Spleen (tissue), 11 donors: ENCODE measurements around the gene GJD3. TPM values are rescaled to one million over a fixed set of nuclear protein-coding genes. Genes with fewer than 3 reads are reported as not detected.
A peak's percentile ranks its signal among the peaks of the same experiment; 100 is the strongest.
"Not testable (repeated sequence)": the region's sequence is repeated elsewhere in the genome, so short reads cannot be mapped to it uniquely, and the experiment has no call there.

Source experiments
- DNase-seq: peaks from one replicate; pipeline ENCODE4 v3.0.0-alpha.2; 2020
- H3K27ac ChIP-seq, 8 donors: fragments of 200-600 bp; sonication (generic) in 7 of 8; 1 replicate in 4 of 8; 2 replicates in 4 of 8; pipeline versions ENCODE4 v1.5.0 to v1.8.0; 2016 to 2021; ENCODE audit warnings: inconsistent platforms in 4 of 8, mild to moderate bottlenecking in 4 of 8, moderate library complexity in 1 of 8
- H3K27me3 ChIP-seq, 7 donors: fragments of 200-600 bp; sonication (generic) in 6 of 7; replicated peaks in 1 of 7; 1 replicate in 4 of 7; 2 replicates in 3 of 7; pipeline versions ENCODE4 v1.5.0 to v1.8.0; 2016 to 2021; ENCODE audit warnings: inconsistent platforms in 3 of 7, mild to moderate bottlenecking in 1 of 7
- H3K36me3 ChIP-seq, 6 donors: fragments of 200-600 bp; sonication (generic) in 5 of 6; 1 replicate in 4 of 6; 2 replicates in 2 of 6; pipeline versions ENCODE4 v1.5.0 to v1.8.0; 2016 to 2021; ENCODE audit warnings: inconsistent platforms in 2 of 6
- H3K4me1 ChIP-seq, 6 donors: fragments of 200-600 bp; sonication (generic) in 5 of 6; 1 replicate in 3 of 6; 2 replicates in 3 of 6; pipeline versions ENCODE4 v1.5.0 to v1.8.0; 2016 to 2021; ENCODE audit warnings: inconsistent platforms in 3 of 6
- H3K4me3 ChIP-seq, 8 donors: fragments of 200-600 bp; sonication (generic) in 7 of 8; 1 replicate in 4 of 8; 2 replicates in 4 of 8; pipeline versions ENCODE4 v1.5.0 to v1.8.0; 2016 to 2021; ENCODE audit warnings: inconsistent platforms in 4 of 8, mild to moderate bottlenecking in 4 of 8, moderate library complexity in 2 of 8
- H3K9me3 ChIP-seq, 8 donors: fragments of 200-600 bp; sonication (generic) in 7 of 8; 1 replicate in 4 of 8; 2 replicates in 4 of 8; pipeline versions ENCODE4 v1.5.0 to v1.8.0; 2016 to 2021; ENCODE audit warnings: inconsistent platforms in 4 of 8
- POLR2A ChIP-seq, 3 donors: fragments of 450-650 bp; IDR thresholded peaks; one replicate each; pipeline ENCODE4 v1.5.1; 2017; ENCODE audit warnings: antibody characterized with exemption in 3 of 3, mild to moderate bottlenecking in 1 of 3
- POLR2AphosphoS5 ChIP-seq, 3 donors: sonication (generic); formaldehyde crosslinking; IDR thresholded peaks; one replicate each; pipeline ENCODE4 v1.5.1; 2017; ENCODE audit warnings: antibody characterized with exemption in 3 of 3
- WGBS, 5 donors: extraction: QIAGEN DNeasy Blood & Tissue Kit in 3 of 5; methylation state at CpG; one replicate each; pipeline versions ENCODE4 v1.1.5 to v1.1.7; 2013 to 2018; 5-methylcytosine and 5-hydroxymethylcytosine counted together
- intact Hi-C: fragments of 100-400 bp; cut with DNase I; formaldehyde crosslinking; loops from one replicate; pipeline ENCODE4 v1.15.0; 2023; ENCODE audit warnings: low total_unique reads
- polyA plus RNA-seq, 3 donors: library from polyadenylated mRNA; stranded (reverse); fragments of 200-250 nt; gene quantifications; one replicate each; pipeline ENCODE4 v1.2.1, GENCODE V29; 2013
- total RNA-seq, 7 donors: library from RNA; depleted of rRNA in 3 of 7; stranded (reverse); fragments of >200 nt in 3 of 7; fragmentation: NEBNext Ultra II Directional in 4 of 7; extraction: Animal tissue kit (Norgen Biotek cat#: 25700) in 4 of 7; gene quantifications; one replicate each; pipeline versions ENCODE4 v1.1.0 to v1.2.1, GENCODE V29; 2016 to 2021
- TF ChIP-seq, protein P1 (sequence below), 11 experiments: fragments of 200-600 bp in 7 of 11; fragments of 450-650 bp in 4 of 11; sonication (generic) in 4 of 11; IDR thresholded peaks in 8 of 11; conservative IDR thresholded peaks in 3 of 11; 1 replicate in 7 of 11; 2 replicates in 4 of 11; pipeline versions ENCODE4 v1.4.0 to v1.8.0; 2016 to 2021; ENCODE audit warnings: antibody characterized with exemption in 11 of 11, inconsistent platforms in 4 of 11, mild to moderate bottlenecking in 1 of 11
- donor health status: healthy with polysubstance abuse.
- donor health status: DM: no; HTN: no; CAD: no; lungs with moderate emphysema.
- donor health status: DM: no; HTN: no; CAD: no.
- donor health status: Bipolar disorder and iron deficiency.
- donor health status: healthy.
- donor health status: DM: no; HTN: no; CAD: no.
- donor health status: DM: yes; HTN: yes; CAD: no.

GJD3 gene
- total and polyA plus RNA-seq, 10 donors: 0.20 to 15.0 (median 8.6) TPM

DNA sequence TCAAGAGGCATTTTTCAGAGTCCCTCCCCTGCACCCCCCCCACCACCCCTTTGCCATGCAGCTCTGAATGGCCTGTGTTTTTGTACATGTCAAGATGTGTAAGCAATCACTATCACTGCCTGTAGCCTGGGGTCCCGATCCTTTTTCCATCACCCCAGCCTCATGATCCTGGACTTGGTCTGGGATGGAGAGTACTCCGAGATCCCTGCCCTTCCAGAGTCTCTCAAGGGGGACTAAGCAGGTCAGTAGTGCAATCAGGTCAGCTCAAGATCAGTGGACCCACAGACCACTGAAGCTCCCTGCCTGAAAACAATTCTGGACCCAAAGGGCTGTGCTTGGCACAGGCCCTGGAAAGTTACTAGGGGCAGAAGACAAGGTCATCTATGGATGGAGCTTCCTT is 7.5 kb upstream of the GJD3 start:
- Histone ChIP-seq H3K36me3 (no peaks in the 10 kb centered on the region), H3K4me1 (peaks cover 0 to 8% (median 0%) of the 10 kb centered on the region in 6 donors), H3K27ac (no peak overlapping the region), H3K27me3 (peaks cover 0 to 4% (median 0%) of the 10 kb centered on the region in 7 donors), H3K9me3 (no peaks in the 10 kb centered on the region), H3K4me3 (no peak overlapping the region)
- DNase-seq: no peak
- intact Hi-C loops: no loop called here
- TF ChIP-seq POLR2AphosphoS5 (IDR thresholded peaks at IDR 0.05): no peak
- no peak for TF ChIP-seq POLR2A (IDR thresholded peaks at IDR 0.05)
- TF ChIP-seq, protein P1, sequence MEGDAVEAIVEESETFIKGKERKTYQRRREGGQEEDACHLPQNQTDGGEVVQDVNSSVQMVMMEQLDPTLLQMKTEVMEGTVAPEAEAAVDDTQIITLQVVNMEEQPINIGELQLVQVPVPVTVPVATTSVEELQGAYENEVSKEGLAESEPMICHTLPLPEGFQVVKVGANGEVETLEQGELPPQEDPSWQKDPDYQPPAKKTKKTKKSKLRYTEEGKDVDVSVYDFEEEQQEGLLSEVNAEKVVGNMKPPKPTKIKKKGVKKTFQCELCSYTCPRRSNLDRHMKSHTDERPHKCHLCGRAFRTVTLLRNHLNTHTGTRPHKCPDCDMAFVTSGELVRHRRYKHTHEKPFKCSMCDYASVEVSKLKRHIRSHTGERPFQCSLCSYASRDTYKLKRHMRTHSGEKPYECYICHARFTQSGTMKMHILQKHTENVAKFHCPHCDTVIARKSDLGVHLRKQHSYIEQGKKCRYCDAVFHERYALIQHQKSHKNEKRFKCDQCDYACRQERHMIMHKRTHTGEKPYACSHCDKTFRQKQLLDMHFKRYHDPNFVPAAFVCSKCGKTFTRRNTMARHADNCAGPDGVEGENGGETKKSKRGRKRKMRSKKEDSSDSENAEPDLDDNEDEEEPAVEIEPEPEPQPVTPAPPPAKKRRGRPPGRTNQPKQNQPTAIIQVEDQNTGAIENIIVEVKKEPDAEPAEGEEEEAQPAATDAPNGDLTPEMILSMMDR (IDR thresholded peaks at IDR 0.05 in 8 of 11, conservative IDR thresholded peaks at IDR 0.05 in 3 of 11): no peak
- WGBS, 5 donors: 84 to 100% (median 98%) methylated on average over 2 of the region's 2 CpGs

DNA sequence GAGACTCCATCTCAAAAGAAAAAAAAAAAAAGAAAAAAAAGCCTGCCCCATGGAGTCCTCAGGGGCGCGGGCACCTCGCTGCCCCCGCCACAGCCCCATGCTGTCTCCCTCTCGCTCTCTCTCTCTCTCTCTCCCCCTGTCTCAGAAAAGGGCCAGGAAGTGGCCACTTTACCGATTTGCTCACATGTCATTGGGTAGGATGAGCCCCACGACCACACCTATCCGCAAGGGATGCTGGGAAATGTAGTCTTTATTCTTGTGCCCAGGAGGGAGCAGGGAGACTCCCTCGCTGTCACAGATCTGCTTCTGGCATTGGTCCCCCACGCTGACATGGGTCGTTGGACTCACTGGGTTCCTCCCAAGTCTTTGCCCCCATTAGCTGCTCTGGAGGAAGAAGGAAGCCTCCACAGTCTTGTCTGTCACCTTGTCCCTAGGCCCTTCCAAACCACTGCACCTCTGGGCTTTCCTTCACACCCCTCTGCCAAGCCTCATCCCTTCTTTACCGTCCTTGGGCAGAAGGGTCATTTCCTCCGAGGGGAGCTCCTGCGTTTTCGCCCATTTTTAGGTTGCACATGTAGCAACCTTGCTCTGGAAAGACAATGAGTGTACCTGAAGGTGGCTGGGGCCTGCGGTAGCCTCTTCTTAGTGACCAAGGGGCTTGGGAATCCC is 6.9 kb upstream of the GJD3 start:
- Histone ChIP-seq H3K4me3 (no peak overlapping the region), H3K9me3 (no peaks in the 10 kb centered on the region), H3K27me3 (peaks cover 0 to 4% (median 0%) of the 10 kb centered on the region in 7 donors), H3K36me3 (no peaks in the 10 kb centered on the region), H3K4me1 (peaks cover 0 to 8% (median 0%) of the 10 kb centered on the region in 6 donors), H3K27ac (no peak overlapping the region)
- intact Hi-C loops: no loop called here
- WGBS, 5 donors: 67 to 79% (median 76%) methylated on average over 16 of the region's 16 CpGs
- TF ChIP-seq, protein P1 (IDR thresholded peaks at IDR 0.05 in 8 of 11, conservative IDR thresholded peaks at IDR 0.05 in 3 of 11): no peak
- TF ChIP-seq POLR2A (IDR thresholded peaks at IDR 0.05): no peak
- TF ChIP-seq POLR2AphosphoS5 (IDR thresholded peaks at IDR 0.05): peak in 2 of 3 donors; percentile 20 to 34
- DNase-seq: no peak

DNA sequence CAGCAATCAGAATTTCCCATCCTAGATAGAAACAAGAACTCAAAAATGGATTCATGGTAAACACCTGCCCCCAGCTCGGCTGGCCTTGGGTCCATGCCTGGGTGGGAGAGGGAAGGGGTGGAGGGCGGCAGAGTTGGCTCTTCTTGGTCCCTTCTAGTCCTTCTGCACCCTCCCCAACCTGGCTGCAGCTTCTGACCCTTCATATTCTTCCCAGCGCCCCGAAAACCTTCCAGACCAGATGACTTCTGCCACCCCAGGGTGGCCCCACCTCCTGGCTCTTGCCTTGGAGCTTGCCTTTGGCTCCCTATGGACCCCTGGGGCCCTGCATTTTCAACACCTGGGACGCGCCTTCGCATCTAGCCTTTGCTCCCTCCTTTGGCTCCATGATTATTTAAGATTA is 5.4 kb upstream of the GJD3 start:
- Histone ChIP-seq H3K9me3 (no peaks in the 10 kb centered on the region), H3K36me3 (no peaks in the 10 kb centered on the region), H3K27ac (no peak overlapping the region), H3K27me3 (no peaks in the 10 kb centered on the region), H3K4me3 (no peak overlapping the region), H3K4me1 (peaks cover 0 to 10% (median 0%) of the 10 kb centered on the region in 6 donors)
- intact Hi-C loops: no loop called here
- no peak for TF ChIP-seq POLR2AphosphoS5 (IDR thresholded peaks at IDR 0.05)
- TF ChIP-seq, protein P1 (IDR thresholded peaks at IDR 0.05 in 8 of 11, conservative IDR thresholded peaks at IDR 0.05 in 3 of 11): no peak
- no peak for TF ChIP-seq POLR2A (IDR thresholded peaks at IDR 0.05)
- DNase-seq: no peak
- WGBS, 5 donors: 94 to 98% (median 95%) methylated on average over 7 of the region's 7 CpGs

DNA sequence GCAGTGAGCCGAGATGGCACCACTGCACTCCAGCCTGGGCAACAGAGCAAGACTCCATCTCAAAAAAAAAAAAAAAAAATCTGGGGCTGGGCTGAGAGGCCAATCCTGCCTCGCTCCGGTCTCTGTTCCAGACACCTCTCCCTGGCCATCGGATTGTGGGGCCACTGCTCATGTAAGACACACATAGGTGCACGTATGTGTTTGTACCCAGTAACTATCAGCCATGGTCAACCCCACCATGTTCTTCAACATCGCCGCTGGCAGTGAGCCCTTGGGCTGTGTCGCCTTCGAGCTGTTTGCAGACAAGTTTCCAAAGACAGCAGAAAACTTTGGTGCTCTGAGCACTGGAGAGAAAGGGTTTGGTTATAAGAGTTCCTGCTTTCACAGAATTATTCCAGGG is 3.2 kb upstream of the GJD3 start:
- H3K36me3 ChIP-seq, intact Hi-C loops, DNase-seq, H3K4me3 ChIP-seq, H3K9me3 ChIP-seq, H3K27ac ChIP-seq: not testable (repeated sequence)
- H3K27me3 ChIP-seq: peaks cover 0 to 20% (median 6%) of the 10 kb centered on the region in 7 donors
- WGBS, 5 donors: 92 to 97% (median 96%) methylated on average over 8 to 9 of the region's 9 CpGs
- H3K4me1 ChIP-seq: peaks cover 4 to 30% (median 9%) of the 10 kb centered on the region in 6 donors
